PC-9 (cell line): ENCODE results near the gene SLC66A1. TPM values are rescaled to one million over a fixed set of nuclear protein-coding genes. Genes with fewer than 3 reads are reported as not detected.

Source experiments
- BruUV-seq: library from RNA; stranded (reverse); fragments of 400-500 nt; replicated peaks from 2 replicates; lab custom pipeline; 2021; lab: Mats Ljungman, UMichigan
- CTCF ChIA-PET: fragments of 300-600 bp; sonication (Branson Sonifier 250); formaldehyde crosslinking; loops from one replicate; lab custom pipeline; 2022; ENCODE audit warnings: antibody characterized with exemption; lab: Charles Lee
- POLR2A ChIA-PET: fragments of 300-600 bp; sonication (Branson Sonifier 250); formaldehyde crosslinking; loops from one replicate; lab custom pipeline; 2022; ENCODE audit warnings: antibody characterized with exemption; ENCODE audit not compliant: unreplicated experiment; lab: Charles Lee
- DNase-seq, 2 experiments: peaks; one replicate each; pipeline versions ENCODE4 v3.0.0 to v3.0.0-alpha.2; 2015 to 2022; ENCODE audit warnings: mixed read lengths in 1 of 2
- H2AFZ ChIP-seq: fragments of 200-600 bp; sonication (generic); 2 replicates; pipeline ENCODE4 v1.8.1; 2017; ENCODE audit warnings: antibody characterized with exemption
- H3F3A ChIP-seq: fragments of 200-600 bp; sonication (generic); 2 replicates; pipeline ENCODE4 v1.8.1; 2017; ENCODE audit warnings: antibody characterized with exemption, mild to moderate bottlenecking, low read depth; ENCODE audit not compliant: insufficient read depth
- H3K27ac ChIP-seq: fragments of 200-600 bp; sonication (generic); 2 replicates; pipeline ENCODE4 v1.6.1; 2016; ENCODE audit warnings: mixed run types
- H3K27me3 ChIP-seq: fragments of 200-600 bp; sonication (generic); 2 replicates; pipeline ENCODE4 v1.6.1; 2016; ENCODE audit warnings: low read depth, mixed run types; ENCODE audit not compliant: insufficient read depth
- H3K36me3 ChIP-seq: fragments of 200-600 bp; sonication (generic); 2 replicates; pipeline ENCODE4 v1.6.1; 2016; ENCODE audit warnings: low read depth, mixed run types
- H3K4me1 ChIP-seq: fragments of 200-600 bp; sonication (generic); replicated peaks from 2 replicates; pipeline ENCODE4 v1.6.1; 2016; ENCODE audit warnings: mixed run types; ENCODE audit not compliant: insufficient read depth
- H3K4me2 ChIP-seq: fragments of 200-600 bp; sonication (generic); 2 replicates; pipeline ENCODE4 v1.6.1; 2017; ENCODE audit warnings: mixed run types
- H3K4me3 ChIP-seq: fragments of 200-600 bp; sonication (generic); 2 replicates; pipeline ENCODE4 v1.6.1; 2016; ENCODE audit warnings: mixed run types
- H3K79me2 ChIP-seq: fragments of 200-600 bp; sonication (generic); 2 replicates; pipeline ENCODE4 v1.6.1; 2017; ENCODE audit warnings: low read depth, mixed run types
- H3K9me2 ChIP-seq: fragments of 200-600 bp; sonication (generic); 2 replicates; pipeline ENCODE4 v1.8.1; 2017; ENCODE audit warnings: mild to moderate bottlenecking; ENCODE audit not compliant: insufficient read depth
- H3K9me3 ChIP-seq: fragments of 200-600 bp; sonication (generic); 2 replicates; pipeline ENCODE4 v1.8.1; 2016; ENCODE audit warnings: low read depth; ENCODE audit not compliant: insufficient read depth
- H4K20me1 ChIP-seq: fragments of 200-600 bp; sonication (generic); 2 replicates; pipeline ENCODE4 v1.8.1; 2017; ENCODE audit not compliant: insufficient read depth
- CTCF ChIP-seq: fragments of 200-600 bp; sonication (generic); conservative IDR thresholded peaks from 2 replicates; pipeline ENCODE4 v1.6.1; 2017; ENCODE audit warnings: mixed run types, antibody characterized with exemption, mild to moderate bottlenecking, moderate library complexity
- EZH2 ChIP-seq: fragments of 200-600 bp; sonication (generic); IDR thresholded peaks from 2 replicates; pipeline ENCODE4 v1.8.0; 2017; ENCODE audit warnings: antibody characterized with exemption, low read depth
- intact Hi-C: fragments of 100-400 bp; cut with micrococcal nuclease; formaldehyde crosslinking; loops from one replicate; pipeline ENCODE4 v1.10.0; 2022; ENCODE audit not compliant: unreplicated experiment
- total RNA-seq: library from RNA; stranded (reverse); gene quantifications from 2 replicates; pipeline ENCODE4 v1.2.3, GENCODE V29; 2021

Gene SLC66A1
- total RNA-seq, 1 experiment from 2014 or later = 13.8 TPM

- Histone ChIP-seq H3K27me3 (no peaks in the 10 kb centered on the region), H3K9me2 (no peaks in the 10 kb centered on the region), H3K4me2 (peak overlapping the region; percentile 87), H3K4me3 (peak overlapping the region; percentile 75), H3K79me2 (peaks cover 12% of the 10 kb centered on the region), H3K4me1 (peaks cover 11% of the 10 kb centered on the region), H3K9me3 (no peaks in the 10 kb centered on the region), H3K36me3 (no peaks in the 10 kb centered on the region), H3K27ac (no peak overlapping the region), H2AFZ (peak overlapping the region; percentile 86), H4K20me1 (peaks cover 6% of the 10 kb centered on the region; the same call in 1 of the 2 replicates), H3F3A (no peaks in the 10 kb centered on the region)
- intact Hi-C loops = loop anchor here (5.0 kb wide), 1 partner anchor 59 kb away; the partner anchor contains the start of genes EMC1 and MRTO4
- CTCF ChIA-PET = interaction anchor here (0.6 kb wide), 1 partner anchor 60 kb away, joined by 3 read pairs; the partner anchor contains the start of genes EMC1 and MRTO4
- BruUV-seq = no TSS peak
- DNase-seq = peak in 1 of 2 experiments; percentile 60
- TF ChIP-seq EZH2 (no peak), CTCF (no peak)
- POLR2A ChIA-PET = interaction anchor here (0.9 kb wide), 1 partner anchor 134 kb away, joined by 3 read pairs; no protein-coding TSS in a partner anchor
Measured at GRCh38 chr1:19311503-19311930, 609 bp upstream of the SLC66A1 start.

DNA sequence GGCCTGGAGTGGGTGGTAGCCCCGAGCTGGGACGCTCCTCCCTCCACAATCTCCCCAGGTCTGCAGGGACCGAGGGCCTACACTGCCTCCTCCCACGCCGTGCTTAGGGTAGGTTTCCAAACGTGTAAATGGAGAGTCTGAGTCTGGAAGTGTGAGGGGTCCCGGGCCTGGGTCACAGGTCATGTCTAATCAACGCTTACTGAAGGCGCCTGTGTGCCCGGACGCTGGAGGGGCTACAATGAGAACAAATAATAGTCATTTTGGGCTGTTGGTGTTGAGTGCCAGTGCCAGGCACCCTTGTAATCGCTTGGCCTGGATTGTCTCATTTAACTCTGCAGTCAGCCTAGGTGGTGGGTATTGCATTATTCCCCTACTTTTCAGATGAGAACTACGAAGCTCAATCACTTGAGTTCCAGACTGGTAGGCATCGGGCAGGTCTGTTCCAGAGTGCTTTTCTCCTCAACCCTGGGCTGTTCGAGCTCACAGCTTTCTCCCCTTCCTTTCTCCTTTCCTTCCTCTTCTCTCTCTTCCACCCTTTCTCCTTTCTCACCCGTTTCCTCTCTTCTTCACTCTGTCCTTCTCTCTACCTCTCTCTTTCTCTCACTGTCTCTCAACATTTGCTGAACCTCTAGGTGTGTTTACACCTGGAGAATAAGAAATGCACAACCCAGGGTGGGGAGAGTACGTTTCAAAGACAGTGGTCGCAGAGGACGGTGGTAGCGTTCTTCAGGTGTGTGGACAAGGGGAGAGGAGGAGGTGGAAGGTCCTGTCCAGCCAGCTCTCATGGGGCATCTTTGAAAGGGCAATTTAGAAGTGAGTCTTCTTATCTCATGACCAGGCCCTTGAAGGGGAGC, 883 bp downstream of the SLC66A1 start:
- peak overlapping the region; percentile 74 for H2AFZ ChIP-seq
- peaks cover 11% of the 10 kb centered on the region for H3K4me1 ChIP-seq
- intact Hi-C loops = loop anchor here (5.0 kb wide), 1 partner anchor 61 kb away; the partner anchor contains the start of genes EMC1 and MRTO4
- TF ChIP-seq CTCF (no peak), EZH2 (no peak)
- H3K9me3 ChIP-seq = no peaks in the 10 kb centered on the region
- peak overlapping the region; percentile 66 for H3K4me3 ChIP-seq
- BruUV-seq = TSS peak; percentile 54
- H3K79me2 ChIP-seq = peaks cover 12% of the 10 kb centered on the region
- H3K27me3 ChIP-seq = no peaks in the 10 kb centered on the region
- H4K20me1 ChIP-seq = peaks cover 6% of the 10 kb centered on the region; the same call in 1 of the 2 replicates
- H3K36me3 ChIP-seq = no peaks in the 10 kb centered on the region
- no peak for DNase-seq
- ChIA-PET CTCF (no interaction called here), POLR2A (interaction anchor here (0.6 to 0.7 kb wide), 2 partner anchors 23 to 30 kb away, joined by 3 to 6 read pairs; no protein-coding TSS in a partner anchor)
- H3K4me2 ChIP-seq = peak overlapping the region; percentile 92
- H3K27ac ChIP-seq = no peak overlapping the region
- no peaks in the 10 kb centered on the region for H3K9me2 ChIP-seq
- no peaks in the 10 kb centered on the region for H3F3A ChIP-seq

DNA sequence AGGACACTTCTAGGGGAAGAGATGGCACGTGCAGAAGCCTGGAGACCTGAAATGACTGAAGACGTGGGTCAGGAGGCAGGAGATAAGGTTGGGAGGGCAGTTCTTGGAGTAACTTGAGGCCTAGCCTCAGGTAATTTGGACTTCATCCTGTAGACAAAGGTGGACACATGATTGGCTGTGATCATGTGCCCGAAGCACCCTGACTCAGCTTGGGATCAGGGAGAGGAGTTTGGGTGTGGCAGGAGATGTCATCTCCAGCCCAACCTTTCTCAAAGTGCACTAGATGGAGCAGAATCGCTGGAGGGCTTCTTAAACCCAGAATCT, 1.5 kb downstream of the SLC66A1 start:
- peak overlapping the region; percentile 92 for H3K4me2 ChIP-seq
- H2AFZ ChIP-seq = no peak overlapping the region
- TF ChIP-seq EZH2 = no peak
- CTCF ChIA-PET = no interaction called here
- no TSS peak for BruUV-seq
- no peak for DNase-seq
- H3K4me1 ChIP-seq = peaks cover 11% of the 10 kb centered on the region
- POLR2A ChIA-PET = interaction anchor here (0.7 kb wide), 1 partner anchor 30 kb away, joined by 3 read pairs; no protein-coding TSS in a partner anchor
- H3K9me2 ChIP-seq = no peaks in the 10 kb centered on the region
- no peaks in the 10 kb centered on the region for H3K9me3 ChIP-seq
- no peaks in the 10 kb centered on the region for H3K27me3 ChIP-seq
- H3F3A ChIP-seq = no peaks in the 10 kb centered on the region
- no peak overlapping the region for H3K4me3 ChIP-seq
- H3K36me3 ChIP-seq = no peaks in the 10 kb centered on the region
- intact Hi-C loops = loop anchor here (5.0 kb wide), 1 partner anchor 61 kb away; the partner anchor contains the start of genes EMC1 and MRTO4
- H4K20me1 ChIP-seq = peaks cover 6% of the 10 kb centered on the region; the same call in 1 of the 2 replicates
- H3K79me2 ChIP-seq = peaks cover 12% of the 10 kb centered on the region
- no peak overlapping the region for H3K27ac ChIP-seq
